Upper lobe of right lung (tissue), 1 donor: ENCODE measurements around the gene TAL1. TPM values are rescaled to one million over a fixed set of nuclear protein-coding genes. Genes with fewer than 3 reads are reported as not detected.
"Not testable (repeated sequence)": the region's sequence is repeated elsewhere in the genome, so short reads cannot be mapped to it uniquely, and the experiment has no call there.

Experiments used
- ATAC-seq: fragments of 200-7000 bp; cut with Tn5 transposase; one replicate; pipeline ENCODE4 v1.9.1; 2020; ENCODE audit warnings: mild to moderate bottlenecking, moderate library complexity
- DNase-seq: peaks from one replicate; pipeline ENCODE4 v3.0.0-alpha.2; 2020
- H3K27ac ChIP-seq: fragments of 200-600 bp; one replicate; pipeline ENCODE4 v1.8.0; 2022
- H3K27me3 ChIP-seq: fragments of 200-600 bp; one replicate; pipeline ENCODE4 v1.8.0; 2022; ENCODE audit warnings: mild to moderate bottlenecking
- H3K36me3 ChIP-seq: fragments of 200-600 bp; one replicate; pipeline ENCODE4 v1.8.0; 2022
- H3K4me1 ChIP-seq: fragments of 200-600 bp; one replicate; pipeline ENCODE4 v1.8.0; 2022
- H3K4me3 ChIP-seq: fragments of 200-600 bp; one replicate; pipeline ENCODE4 v1.8.0; 2022; ENCODE audit warnings: mild to moderate bottlenecking
- H3K9me3 ChIP-seq: fragments of 200-600 bp; one replicate; pipeline ENCODE4 v1.8.0; 2022
- intact Hi-C: fragments of 100-400 bp; cut with DNase I; formaldehyde crosslinking; loops from one replicate; pipeline ENCODE4 v1.11.0; 2022
- total RNA-seq: library from RNA; stranded (reverse); fragmentation: NEBNext Ultra II Directional; extraction: Animal tissue kit (Norgen Biotek cat#: 25700); gene quantifications from one replicate; pipeline ENCODE4 v1.2.1, GENCODE V29; 2021
- TF ChIP-seq, protein P1 (sequence below): fragments of 200-600 bp; IDR thresholded peaks from one replicate; pipeline ENCODE4 v1.8.0; 2022; ENCODE audit warnings: antibody characterized with exemption
- donor health status: DM: no; HTN: yes; CAD: no; lungs with severe emphysema.

Gene TAL1
- total RNA-seq, 1 donor from 2014 or later, result 18.3 TPM

DNA sequence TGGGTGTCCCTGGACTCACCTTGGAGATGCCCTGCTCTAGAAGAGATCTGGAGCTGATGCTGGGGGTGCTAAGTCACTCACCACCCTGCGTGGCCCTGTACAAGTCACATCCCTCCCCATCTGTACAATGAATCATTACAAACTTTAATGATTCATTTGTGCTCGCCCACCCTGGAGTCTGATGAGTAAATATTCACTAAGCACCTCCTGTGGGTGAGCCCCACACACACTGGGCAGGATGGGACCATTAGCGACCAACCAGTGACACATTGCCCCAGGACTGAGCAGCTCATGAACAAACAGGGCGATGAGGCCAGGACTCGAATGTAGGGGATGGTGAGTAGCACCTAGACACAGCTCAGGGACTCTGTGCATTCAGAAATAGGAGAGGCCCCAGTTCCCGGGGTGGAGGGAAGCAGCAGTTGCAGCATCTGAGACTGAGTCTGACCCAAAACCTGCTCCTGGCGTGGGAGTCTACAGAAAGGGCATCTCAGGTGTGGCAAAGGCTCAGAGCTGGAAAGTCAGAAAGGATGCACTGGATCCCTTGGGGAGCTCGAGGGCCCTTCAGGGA is 24.1 kb downstream of the TAL1 start:
- no peak overlapping the region for H3K27ac ChIP-seq
- no peaks in the 10 kb centered on the region for H3K36me3 ChIP-seq
- intact Hi-C loops, result no loop called here
- no peaks in the 10 kb centered on the region for H3K9me3 ChIP-seq
- ATAC-seq (no peak), DNase-seq (no peak)
- no peaks in the 10 kb centered on the region for H3K27me3 ChIP-seq
- H3K4me1 ChIP-seq, result peaks cover 9% of the 10 kb centered on the region
- no peak overlapping the region for H3K4me3 ChIP-seq
- TF ChIP-seq, protein P1, sequence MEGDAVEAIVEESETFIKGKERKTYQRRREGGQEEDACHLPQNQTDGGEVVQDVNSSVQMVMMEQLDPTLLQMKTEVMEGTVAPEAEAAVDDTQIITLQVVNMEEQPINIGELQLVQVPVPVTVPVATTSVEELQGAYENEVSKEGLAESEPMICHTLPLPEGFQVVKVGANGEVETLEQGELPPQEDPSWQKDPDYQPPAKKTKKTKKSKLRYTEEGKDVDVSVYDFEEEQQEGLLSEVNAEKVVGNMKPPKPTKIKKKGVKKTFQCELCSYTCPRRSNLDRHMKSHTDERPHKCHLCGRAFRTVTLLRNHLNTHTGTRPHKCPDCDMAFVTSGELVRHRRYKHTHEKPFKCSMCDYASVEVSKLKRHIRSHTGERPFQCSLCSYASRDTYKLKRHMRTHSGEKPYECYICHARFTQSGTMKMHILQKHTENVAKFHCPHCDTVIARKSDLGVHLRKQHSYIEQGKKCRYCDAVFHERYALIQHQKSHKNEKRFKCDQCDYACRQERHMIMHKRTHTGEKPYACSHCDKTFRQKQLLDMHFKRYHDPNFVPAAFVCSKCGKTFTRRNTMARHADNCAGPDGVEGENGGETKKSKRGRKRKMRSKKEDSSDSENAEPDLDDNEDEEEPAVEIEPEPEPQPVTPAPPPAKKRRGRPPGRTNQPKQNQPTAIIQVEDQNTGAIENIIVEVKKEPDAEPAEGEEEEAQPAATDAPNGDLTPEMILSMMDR, result no peak

DNA sequence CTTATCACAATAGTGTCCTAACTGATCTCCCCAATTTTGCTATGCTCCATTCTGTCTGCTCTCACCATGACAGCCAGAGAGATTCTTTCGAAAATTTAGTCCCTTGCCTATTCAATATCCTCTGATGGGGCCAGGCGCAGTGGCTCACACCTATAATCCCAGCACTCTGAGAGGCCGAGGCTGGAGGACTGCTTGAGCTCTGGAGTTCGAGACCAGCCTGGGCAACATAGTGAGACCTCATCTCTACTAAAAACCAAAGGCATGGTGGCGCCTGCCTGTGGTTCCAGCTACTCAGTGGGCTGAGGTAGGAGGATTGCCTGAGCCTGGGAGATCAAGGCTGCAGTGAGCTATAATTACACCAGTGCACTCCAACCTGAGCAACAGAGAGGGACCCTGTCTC is 26.1 kb downstream of the TAL1 start:
- H3K27ac ChIP-seq, result no peak overlapping the region
- H3K4me1 ChIP-seq, result peaks cover under 1% of the 10 kb centered on the region
- DNase-seq (no peak), ATAC-seq (no peak)
- TF ChIP-seq, protein P1, result no peak
- no peaks in the 10 kb centered on the region for H3K27me3 ChIP-seq
- H3K4me3 ChIP-seq, result no peak overlapping the region
- no peaks in the 10 kb centered on the region for H3K9me3 ChIP-seq
- H3K36me3 ChIP-seq, result no peaks in the 10 kb centered on the region
- intact Hi-C loops, result no loop called here

DNA sequence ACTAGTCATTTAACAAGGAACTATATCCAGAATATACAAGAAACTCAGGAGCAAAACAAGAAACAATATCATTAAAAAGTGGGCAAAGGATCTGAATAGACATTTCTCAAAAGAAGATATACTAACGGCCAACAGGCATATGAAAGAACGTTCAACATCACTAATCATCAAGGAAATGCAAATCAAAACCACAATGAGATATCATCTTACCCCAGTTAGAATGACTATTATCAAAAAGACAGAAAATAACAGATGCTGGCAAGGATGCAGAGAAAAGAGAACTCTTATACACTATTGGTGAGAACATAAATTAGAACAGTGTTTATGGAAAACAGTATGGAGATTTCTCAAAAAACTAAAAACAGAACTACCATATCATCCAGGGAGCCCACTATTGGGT is 28.5 kb downstream of the TAL1 start:
- H3K27me3 ChIP-seq, DNase-seq, H3K4me1 ChIP-seq, H3K27ac ChIP-seq, H3K4me3 ChIP-seq, intact Hi-C loops, ATAC-seq, H3K36me3 ChIP-seq, H3K9me3 ChIP-seq: not testable (repeated sequence)

DNA sequence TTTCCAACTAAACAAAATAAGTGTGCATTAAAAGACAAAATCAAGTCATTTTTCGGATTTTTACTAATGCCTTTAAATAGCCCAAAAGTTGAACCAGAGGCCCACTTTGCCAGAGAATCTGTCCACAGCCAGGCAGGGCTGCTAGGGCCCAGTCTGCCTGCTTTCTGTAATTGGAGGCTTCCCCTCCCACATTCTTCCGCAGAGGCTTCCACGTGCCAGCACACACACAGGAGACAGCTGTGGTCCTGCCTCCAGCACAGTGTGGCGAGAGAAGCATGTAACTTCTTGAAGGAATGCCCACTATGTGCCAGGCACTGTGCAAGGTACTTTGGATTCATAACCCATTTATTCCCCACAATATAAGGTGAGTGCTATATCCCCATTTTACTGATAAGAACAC is 30.8 kb downstream of the TAL1 start:
- Histone ChIP-seq H3K27ac (no peak overlapping the region), H3K4me1 (no peaks in the 10 kb centered on the region), H3K4me3 (no peak overlapping the region), H3K9me3 (no peaks in the 10 kb centered on the region), H3K36me3 (no peaks in the 10 kb centered on the region), H3K27me3 (no peaks in the 10 kb centered on the region)
- ATAC-seq (peak; percentile 15), DNase-seq (peak; percentile 49)
- intact Hi-C loops, result no loop called here
- TF ChIP-seq, protein P1, result no peak

DNA sequence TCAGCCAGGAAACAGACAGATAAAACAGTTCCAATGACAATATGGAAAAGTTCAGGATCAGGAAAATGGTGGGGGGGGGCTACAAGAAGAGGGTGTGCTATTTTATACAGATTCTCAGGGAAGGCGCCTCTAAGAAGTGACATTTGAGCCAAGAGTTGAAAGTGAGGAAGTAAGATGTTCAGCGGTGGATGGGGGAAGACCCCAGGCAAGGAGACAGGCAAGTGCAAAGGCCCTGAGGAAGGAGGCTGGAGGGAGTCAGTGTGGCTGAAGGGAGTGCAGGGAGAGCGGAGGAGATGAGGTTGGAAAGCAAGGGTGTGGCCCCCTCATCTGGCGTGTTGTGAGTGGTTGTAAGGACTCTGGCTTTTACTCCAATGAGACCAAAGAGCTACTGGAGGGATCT is 33.8 kb downstream of the TAL1 start:
- DNase-seq (no peak), ATAC-seq (no peak)
- no peak overlapping the region for H3K27ac ChIP-seq
- H3K9me3 ChIP-seq, result no peaks in the 10 kb centered on the region
- H3K4me3 ChIP-seq, result no peak overlapping the region
- no peaks in the 10 kb centered on the region for H3K27me3 ChIP-seq
- intact Hi-C loops, result loop anchor here (10.0 kb wide), 1 partner anchor 67 kb away; no protein-coding TSS in a partner anchor
- no peaks in the 10 kb centered on the region for H3K36me3 ChIP-seq
- TF ChIP-seq, protein P1, result no peak
- peaks cover under 1% of the 10 kb centered on the region for H3K4me1 ChIP-seq

DNA sequence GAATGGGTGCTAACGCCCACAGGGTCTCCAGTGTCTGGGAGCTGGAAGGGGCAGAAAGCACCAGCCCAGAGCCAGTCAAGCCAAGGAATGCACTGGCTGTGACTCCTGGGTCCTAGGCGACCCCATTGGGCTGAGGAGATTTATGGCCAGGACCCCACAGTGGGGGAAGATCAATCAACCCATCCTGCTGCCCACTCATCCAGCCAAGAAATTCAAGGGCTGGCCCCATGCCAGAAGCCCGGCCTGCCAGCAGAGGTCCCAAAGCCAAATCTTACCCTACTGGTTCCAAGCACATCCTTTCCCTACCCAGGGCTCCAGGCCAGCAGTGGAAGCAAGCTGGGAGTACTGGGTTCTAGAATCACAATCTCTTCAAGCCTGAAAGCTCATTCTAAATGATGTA is 35.4 kb downstream of the TAL1 start:
- Histone ChIP-seq H3K4me3 (no peak overlapping the region), H3K9me3 (no peaks in the 10 kb centered on the region), H3K4me1 (peaks cover 16% of the 10 kb centered on the region), H3K27me3 (no peaks in the 10 kb centered on the region), H3K27ac (no peak overlapping the region), H3K36me3 (no peaks in the 10 kb centered on the region)
- intact Hi-C loops, result loop anchor here (10.0 kb wide), 1 partner anchor 68 kb away; no protein-coding TSS in a partner anchor
- ATAC-seq (no peak), DNase-seq (peak; percentile 60)
- TF ChIP-seq, protein P1, result no peak

DNA sequence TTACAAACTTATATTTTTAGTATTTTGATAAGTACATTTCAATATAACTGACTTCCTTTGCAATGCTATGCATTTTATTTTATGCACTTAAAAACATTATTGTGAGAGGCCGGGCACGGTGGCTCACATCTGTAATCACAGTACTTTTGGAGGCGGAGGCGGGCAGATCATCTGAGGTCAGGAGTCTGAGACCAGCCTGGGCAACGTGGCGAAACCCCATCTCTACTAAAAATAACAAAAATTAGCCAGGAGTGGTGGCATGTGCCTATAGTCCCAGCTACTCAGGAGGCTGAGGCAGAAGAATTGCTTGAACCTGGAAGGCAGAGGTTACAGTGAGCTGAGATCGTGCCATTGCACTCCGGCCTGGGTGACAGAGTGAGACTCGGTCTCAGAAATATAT is 36.0 kb downstream of the TAL1 start:
- H3K4me1 ChIP-seq, result peaks cover 19% of the 10 kb centered on the region
- H3K27ac ChIP-seq, ATAC-seq, DNase-seq, H3K36me3 ChIP-seq, H3K9me3 ChIP-seq, H3K4me3 ChIP-seq, H3K27me3 ChIP-seq: not testable (repeated sequence)
- intact Hi-C loops, result loop anchor here (10.0 kb wide), 1 partner anchor 69 kb away; no protein-coding TSS in a partner anchor
